CD4-positive, alpha-beta T cell treated with Interleukin-6 at 100 ng/mL for 8 hours (primary cell): ENCODE measurements around the gene ADGRD1.

Experiments
- DNase-seq: peaks from one replicate; pipeline ENCODE4 v3.0.0-alpha.2; 2020; ENCODE audit warnings: mixed read lengths, low spot score

Gene ADGRD1

GRCh38 chr12:131024721-131025120, 71.0 kb downstream of the ADGRD1 start:
- DNase-seq = no peak

GRCh38 chr12:131025234-131025633, 71.5 kb downstream of the ADGRD1 start:
- DNase-seq = no peak

GRCh38 chr12:131025939-131026702, 72.4 kb downstream of the ADGRD1 start:
- DNase-seq = no peak

- no peak for DNase-seq
These were observed 73.0 kb downstream of the ADGRD1 start for GRCh38 chr12:131026754-131027153.

- DNase-seq = no peak
These were observed 73.6 kb downstream of the ADGRD1 start for GRCh38 chr12:131027264-131027663.

- DNase-seq = no peak
These were observed 74.3 kb downstream of the ADGRD1 start for GRCh38 chr12:131027876-131028586.

GRCh38 chr12:131028587-131029338, 75.1 kb downstream of the ADGRD1 start:
- no peak for DNase-seq

GRCh38 chr12:131030472-131031328, 77.0 kb downstream of the ADGRD1 start:
- DNase-seq = no peak

- DNase-seq = no peak
These were observed 78.5 kb downstream of the ADGRD1 start for GRCh38 chr12:131032082-131032750.

GRCh38 chr12:131033486-131033885, 79.8 kb downstream of the ADGRD1 start:
- no peak for DNase-seq

- no peak for DNase-seq
These were observed 80.3 kb downstream of the ADGRD1 start for GRCh38 chr12:131033886-131034482.

- DNase-seq = no peak
These were observed 81.0 kb downstream of the ADGRD1 start for GRCh38 chr12:131034631-131035244.

GRCh38 chr12:131035245-131035681, 81.6 kb downstream of the ADGRD1 start:
- DNase-seq = no peak

- DNase-seq = no peak
These were observed 84.5 kb downstream of the ADGRD1 start for GRCh38 chr12:131038159-131038558.

GRCh38 chr12:131038961-131039950, 85.5 kb downstream of the ADGRD1 start:
- no peak for DNase-seq

GRCh38 chr12:131040491-131040890, 86.8 kb downstream of the ADGRD1 start:
- DNase-seq = no peak

GRCh38 chr12:131041216-131041967, 87.7 kb downstream of the ADGRD1 start:
- no peak for DNase-seq
